H9 (cell line): ENCODE results near the gene ICE2. TPM values are rescaled to one million over a fixed set of nuclear protein-coding genes. Genes with fewer than 3 reads are reported as not detected.

ENCODE experiments used
- DNase-seq: peaks from one replicate; pipeline ENCODE4 v3.0.0-alpha.2; 2017
- H2AFZ ChIP-seq: one replicate; pipeline ENCODE4 v1.6.1; 2013; ENCODE audit warnings: mild to moderate bottlenecking, low read length, control low read depth, moderate library complexity
- H2AK5ac ChIP-seq: 2 replicates; pipeline ENCODE4 v1.6.1; 2013; ENCODE audit warnings: low read length, control low read depth, mixed read lengths; ENCODE audit not compliant: insufficient read length
- H2BK120ac ChIP-seq: one replicate; pipeline ENCODE4 v1.6.1; 2013; ENCODE audit warnings: low read depth, mild to moderate bottlenecking, low read length, control low read depth, inconsistent platforms; ENCODE audit not compliant: poor library complexity, severe bottlenecking
- H2BK12ac ChIP-seq: 2 replicates; pipeline ENCODE4 v1.6.1; 2013; ENCODE audit warnings: low read length, control low read depth, mixed read lengths, low read depth; ENCODE audit not compliant: insufficient read length
- H2BK15ac ChIP-seq: 2 replicates; pipeline ENCODE4 v1.6.1; 2013; ENCODE audit warnings: low read depth, low read length, control low read depth
- H2BK20ac ChIP-seq: one replicate; pipeline ENCODE4 v1.6.1; 2013; ENCODE audit warnings: low read depth, mild to moderate bottlenecking, low read length, control low read depth, inconsistent platforms; ENCODE audit not compliant: poor library complexity, severe bottlenecking
- H2BK5ac ChIP-seq: 2 replicates; pipeline ENCODE4 v1.6.1; 2013; ENCODE audit warnings: low read length, control low read depth, mixed read lengths; ENCODE audit not compliant: insufficient read length
- H3K14ac ChIP-seq: 2 replicates; pipeline ENCODE4 v1.6.1; 2013; ENCODE audit warnings: low read length, control low read depth; ENCODE audit not compliant: insufficient read depth
- H3K18ac ChIP-seq: 2 replicates; pipeline ENCODE4 v1.6.1; 2013; ENCODE audit warnings: low read depth, mild to moderate bottlenecking, mixed read lengths, low read length, control low read depth; ENCODE audit not compliant: insufficient read length
- H3K23ac ChIP-seq: 2 replicates; pipeline ENCODE4 v1.6.1; 2013; ENCODE audit warnings: low read length, control low read depth, mixed read lengths, low read depth; ENCODE audit not compliant: insufficient read length
- H3K23me2 ChIP-seq: 2 replicates; pipeline ENCODE4 v1.6.1; 2013; ENCODE audit warnings: low read depth, mild to moderate bottlenecking, mixed read lengths, low read length, control low read depth; ENCODE audit not compliant: insufficient read length, poor library complexity, severe bottlenecking
- H3K27ac ChIP-seq: 2 replicates; pipeline ENCODE4 v1.5.1; 2013; ENCODE audit warnings: low read length, control low read depth, mixed read lengths, low read depth; ENCODE audit not compliant: insufficient read length
- H3K27me3 ChIP-seq: 2 replicates; pipeline ENCODE4 v1.6.1; 2013; ENCODE audit warnings: low read length, control low read depth, inconsistent platforms; ENCODE audit not compliant: insufficient read depth
- H3K4ac ChIP-seq: 2 replicates; pipeline ENCODE4 v1.6.1; 2013; ENCODE audit warnings: low read depth, mild to moderate bottlenecking, control low read depth, inconsistent platforms, low read length, moderate library complexity
- H3K4me1 ChIP-seq: 2 replicates; pipeline ENCODE4 v1.6.1; 2013; ENCODE audit warnings: low read length, control low read depth, inconsistent platforms; ENCODE audit not compliant: insufficient read depth
- H3K4me2 ChIP-seq: 2 replicates; pipeline ENCODE4 v1.6.1; 2013; ENCODE audit warnings: low read length, control low read depth, mixed read lengths; ENCODE audit not compliant: insufficient read length, insufficient read depth
- H3K56ac ChIP-seq: 2 replicates; pipeline ENCODE4 v1.6.1; 2013; ENCODE audit warnings: low read depth, mild to moderate bottlenecking, mixed read lengths, low read length, control low read depth; ENCODE audit not compliant: insufficient read length
- H3K79me1 ChIP-seq: 2 replicates; pipeline ENCODE4 v1.6.1; 2013; ENCODE audit warnings: low read depth, mild to moderate bottlenecking, moderate library complexity, low read length, control low read depth, inconsistent platforms; ENCODE audit not compliant: insufficient read depth, poor library complexity, severe bottlenecking
- H3K79me2 ChIP-seq: 2 replicates; pipeline ENCODE4 v1.6.1; 2013; ENCODE audit warnings: low read length, control low read depth, inconsistent platforms; ENCODE audit not compliant: insufficient read depth
- H3K9ac ChIP-seq: 2 replicates; pipeline ENCODE4 v1.6.1; 2013; ENCODE audit warnings: low read length, control low read depth, mixed read lengths; ENCODE audit not compliant: insufficient read length; ENCODE audit errors: extremely low read depth
- H3K9me3 ChIP-seq: one replicate; pipeline ENCODE4 v1.6.1; 2013; ENCODE audit warnings: low read depth, low read length, inconsistent platforms; ENCODE audit not compliant: control insufficient read depth
- H3T11ph ChIP-seq: one replicate; pipeline ENCODE4 v1.6.1; 2013; ENCODE audit warnings: mild to moderate bottlenecking, low read length, control low read depth, inconsistent platforms
- H4K20me1 ChIP-seq: one replicate; pipeline ENCODE4 v1.6.1; 2013; ENCODE audit not compliant: control insufficient read depth, insufficient read length, insufficient read depth
- H4K5ac ChIP-seq: 2 replicates; pipeline ENCODE4 v1.6.1; 2013; ENCODE audit warnings: low read depth, mild to moderate bottlenecking, mixed read lengths, low read length, control low read depth; ENCODE audit not compliant: insufficient read length
- H4K8ac ChIP-seq: replicated peaks from 2 replicates; pipeline ENCODE4 v1.6.1; 2013; ENCODE audit warnings: low read length, control low read depth, mixed read lengths, low read depth; ENCODE audit not compliant: insufficient read length
- H4K91ac ChIP-seq: 2 replicates; pipeline ENCODE4 v1.6.1; 2013; ENCODE audit warnings: low read depth, mild to moderate bottlenecking, moderate library complexity, mixed read lengths, low read length, control low read depth; ENCODE audit not compliant: insufficient read length
- H3K27ac Mint-ChIP-seq, 3 experiments: 2 replicates in 2 of 3; 3 replicates in 1 of 3; pipeline ENCODE4 v1.8.0; 2020 to 2021; ENCODE audit warnings: mixed read lengths in 3 of 3, mild to moderate bottlenecking in 1 of 3, moderate library complexity in 1 of 3
- H3K27me3 Mint-ChIP-seq: 2 replicates; pipeline ENCODE4 v1.8.0; 2021; ENCODE audit warnings: low read depth, mild to moderate bottlenecking, moderate library complexity, mixed read lengths
- H3K36me3 Mint-ChIP-seq, 3 experiments: 2 replicates in 2 of 3; 3 replicates in 1 of 3; pipeline ENCODE4 v1.8.0; 2020 to 2021; ENCODE audit warnings: low read depth in 3 of 3, mixed read lengths in 3 of 3; ENCODE audit not compliant: insufficient read depth in 1 of 3
- H3K4me1 Mint-ChIP-seq, 2 experiments: 2 replicates each; pipeline ENCODE4 v1.8.0; 2020; ENCODE audit warnings: mixed read lengths in 2 of 2
- H3K4me3 Mint-ChIP-seq, 2 experiments: 2 replicates in 1 of 2; 3 replicates in 1 of 2; pipeline ENCODE4 v1.8.0; 2020 to 2021; ENCODE audit warnings: mild to moderate bottlenecking in 2 of 2, mixed read lengths in 2 of 2, moderate library complexity in 1 of 2
- H3K9me3 Mint-ChIP-seq, 2 experiments: 2 replicates in 1 of 2; 3 replicates in 1 of 2; pipeline ENCODE4 v1.8.0; 2020; ENCODE audit warnings: mild to moderate bottlenecking in 2 of 2, mixed read lengths in 2 of 2, moderate library complexity in 1 of 2
- WGBS: extraction: QIAGEN DNeasy Blood & Tissue Kit; methylation state at CpG from one replicate; pipeline ENCODE4 v1.1.7; 2013; ENCODE audit warnings: missing lambda C conversion rate, low lambda C conversion rate, mixed read lengths; ENCODE audit not compliant: insufficient read length; ENCODE audit errors: extremely low coverage; 5-methylcytosine and 5-hydroxymethylcytosine counted together
- total RNA-seq: library from RNA; stranded (reverse); gene quantifications from 2 replicates; pipeline ENCODE4 v1.2.1, GENCODE V29; 2021
- TF ChIP-seq, protein P1 (sequence below): fragments of 200-600 bp; sonication (generic); conservative IDR thresholded peaks from 3 replicates; pipeline ENCODE4 v1.8.0; 2021; ENCODE audit warnings: antibody characterized with exemption, mild to moderate bottlenecking

ICE2 gene
- total RNA-seq, 1 experiment from 2014 or later = 76.3 TPM

DNA sequence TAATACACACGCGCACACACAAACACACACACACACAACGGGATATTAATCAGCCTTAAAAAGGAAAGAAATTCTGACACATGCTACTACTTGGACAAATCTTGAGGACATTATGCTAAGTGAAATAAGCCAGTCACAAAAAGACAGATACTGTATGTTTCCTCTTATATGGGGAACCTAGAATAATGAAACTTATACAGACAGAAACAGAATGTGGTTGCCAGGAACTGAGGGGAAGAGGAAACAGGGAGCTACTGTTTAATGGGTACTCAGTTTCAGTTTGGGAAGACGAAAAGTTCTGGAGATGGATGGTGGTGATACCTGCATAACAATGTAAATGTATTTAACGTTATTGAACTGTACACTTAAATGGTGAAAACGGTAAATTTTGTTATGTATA, 20.2 kb downstream of the ICE2 start:
- Histone ChIP-seq H3K27ac (no peak overlapping the region), H3K4me2 (no peak overlapping the region), H3K9me3 (no peaks in the 10 kb centered on the region), H3K27me3 (no peaks in the 10 kb centered on the region), H3K9ac (no peak overlapping the region), H2BK20ac (no peak overlapping the region), H3K56ac (no peak overlapping the region), H3K23ac (no peak overlapping the region), H3K4ac (no peak overlapping the region), H2AFZ (no peak overlapping the region), H2BK15ac (no peak overlapping the region), H3T11ph (no peak overlapping the region), H3K79me2 (no peaks in the 10 kb centered on the region), H3K18ac (no peak overlapping the region), H4K91ac (no peak overlapping the region), H2BK5ac (no peak overlapping the region), H3K79me1 (no peaks in the 10 kb centered on the region), H4K20me1 (no peaks in the 10 kb centered on the region), H3K23me2 (no peaks in the 10 kb centered on the region), H3K14ac (no peak overlapping the region), H4K8ac (no peak overlapping the region), H2AK5ac (no peak overlapping the region), H3K4me1 (no peaks in the 10 kb centered on the region), H2BK12ac (no peak overlapping the region), H4K5ac (no peak overlapping the region), H2BK120ac (no peak overlapping the region)
- 100% methylated on average over 1 of the region's 6 CpGs for WGBS
- Mint-ChIP-seq H3K27me3 (no peaks in the 10 kb centered on the region), H3K4me3 (no peak overlapping the region), H3K4me1 (no peaks in the 10 kb centered on the region), H3K36me3 (peaks cover 0 to 25% (median 22%) of the 10 kb centered on the region in 3 experiments; a peak in 6 of 7 replicates), H3K9me3 (no peaks in the 10 kb centered on the region), H3K27ac (no peak overlapping the region)
- DNase-seq = no peak
- TF ChIP-seq, protein P1, sequence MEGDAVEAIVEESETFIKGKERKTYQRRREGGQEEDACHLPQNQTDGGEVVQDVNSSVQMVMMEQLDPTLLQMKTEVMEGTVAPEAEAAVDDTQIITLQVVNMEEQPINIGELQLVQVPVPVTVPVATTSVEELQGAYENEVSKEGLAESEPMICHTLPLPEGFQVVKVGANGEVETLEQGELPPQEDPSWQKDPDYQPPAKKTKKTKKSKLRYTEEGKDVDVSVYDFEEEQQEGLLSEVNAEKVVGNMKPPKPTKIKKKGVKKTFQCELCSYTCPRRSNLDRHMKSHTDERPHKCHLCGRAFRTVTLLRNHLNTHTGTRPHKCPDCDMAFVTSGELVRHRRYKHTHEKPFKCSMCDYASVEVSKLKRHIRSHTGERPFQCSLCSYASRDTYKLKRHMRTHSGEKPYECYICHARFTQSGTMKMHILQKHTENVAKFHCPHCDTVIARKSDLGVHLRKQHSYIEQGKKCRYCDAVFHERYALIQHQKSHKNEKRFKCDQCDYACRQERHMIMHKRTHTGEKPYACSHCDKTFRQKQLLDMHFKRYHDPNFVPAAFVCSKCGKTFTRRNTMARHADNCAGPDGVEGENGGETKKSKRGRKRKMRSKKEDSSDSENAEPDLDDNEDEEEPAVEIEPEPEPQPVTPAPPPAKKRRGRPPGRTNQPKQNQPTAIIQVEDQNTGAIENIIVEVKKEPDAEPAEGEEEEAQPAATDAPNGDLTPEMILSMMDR = no peak
